GM21576 (cell line): ENCODE measurements around the gene APOA1.

Experiments used
- ATAC-seq: cut with Tn5 transposase; IDR thresholded peaks from one replicate; pipeline ENCODE4 v1.9.1; 2021; ENCODE audit warnings: mild to moderate bottlenecking, moderate library complexity; ENCODE audit not compliant: unreplicated experiment

The APOA1 gene

DNA sequence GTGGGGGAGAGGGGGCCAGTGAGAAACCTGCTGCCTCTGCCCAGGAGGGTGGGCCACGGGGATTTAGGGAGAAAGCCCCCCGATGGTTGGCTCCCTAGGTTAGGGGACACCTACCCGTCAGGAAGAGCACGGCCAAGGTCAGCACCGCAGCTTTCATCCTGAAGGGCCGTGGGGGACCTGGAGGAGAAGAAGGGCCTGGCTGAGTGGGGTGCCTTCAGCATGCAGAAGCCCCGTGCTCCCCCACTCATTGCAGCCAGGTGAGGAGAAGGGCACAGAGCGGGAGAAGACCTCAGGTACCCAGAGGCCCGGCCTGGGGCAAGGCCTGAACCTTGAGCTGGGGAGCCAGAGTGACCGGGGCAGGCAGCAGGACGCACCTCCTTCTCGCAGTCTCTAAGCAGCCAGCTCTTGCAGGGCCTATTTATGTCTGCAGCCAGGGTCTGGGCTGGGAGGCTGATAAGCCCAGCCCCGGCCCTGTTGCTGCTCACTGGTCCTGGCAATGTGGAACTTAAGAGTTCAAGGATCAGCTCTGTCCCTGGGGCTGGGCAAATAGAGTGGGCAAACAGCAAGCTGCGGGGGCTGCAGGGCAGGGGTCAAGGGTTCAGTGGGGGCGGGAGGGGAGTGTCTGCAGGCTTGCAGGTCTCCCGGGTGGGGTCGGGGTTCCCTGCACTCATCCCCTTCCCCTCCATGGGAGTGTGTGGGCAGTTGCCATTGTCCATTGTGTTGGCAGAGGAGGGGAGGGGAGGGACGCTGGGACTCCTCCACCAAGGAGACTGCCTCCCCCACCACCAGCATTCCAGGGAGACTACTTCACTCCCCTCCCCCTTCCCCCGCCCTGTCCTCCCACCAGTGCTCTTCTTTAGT, at the start of gene APOA1:
APOA1 (minus strand) TSS at position 392 of the 861 bp plus-strand sequence; CDS start at position 157, 235 bp downstream.
- no peak for ATAC-seq

DNA sequence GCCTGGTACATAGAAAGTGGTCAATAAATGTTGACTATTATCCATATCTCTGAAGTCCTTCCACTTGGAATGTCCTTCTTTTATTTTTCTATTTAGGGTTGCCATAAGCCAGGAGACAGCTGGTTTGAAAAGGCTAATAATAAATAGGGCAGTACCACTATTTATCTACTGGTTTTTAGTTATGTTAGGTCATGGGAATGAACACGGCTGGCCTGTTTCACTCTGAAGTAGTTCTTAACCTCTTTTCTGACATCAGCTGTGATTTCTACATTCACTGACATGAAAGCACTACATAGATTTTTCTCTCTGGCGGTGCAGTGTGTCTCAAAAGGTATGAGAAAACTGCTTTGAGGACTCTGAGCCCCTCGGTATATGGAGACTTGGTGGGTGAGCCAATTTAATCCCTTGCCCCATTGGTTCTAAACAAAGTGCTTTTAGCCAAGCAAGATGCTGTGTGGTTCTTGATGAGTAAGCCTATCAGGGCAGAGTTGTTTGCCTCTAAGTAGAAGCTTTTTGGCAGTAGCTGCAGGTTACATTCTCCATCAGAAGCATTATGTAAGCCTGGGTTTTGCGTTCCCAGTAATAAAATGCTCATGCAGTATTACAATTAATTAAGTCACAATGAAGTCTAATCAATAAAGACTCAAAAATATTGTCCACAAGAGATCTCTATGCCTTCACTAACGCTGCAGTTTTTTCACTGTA, 48.7 kb upstream of the APOA1 start:
- ATAC-seq = no peak

GRCh38 chr11:116882386-116882785, 45.0 kb upstream of the APOA1 start:
- ATAC-seq = no peak

DNA sequence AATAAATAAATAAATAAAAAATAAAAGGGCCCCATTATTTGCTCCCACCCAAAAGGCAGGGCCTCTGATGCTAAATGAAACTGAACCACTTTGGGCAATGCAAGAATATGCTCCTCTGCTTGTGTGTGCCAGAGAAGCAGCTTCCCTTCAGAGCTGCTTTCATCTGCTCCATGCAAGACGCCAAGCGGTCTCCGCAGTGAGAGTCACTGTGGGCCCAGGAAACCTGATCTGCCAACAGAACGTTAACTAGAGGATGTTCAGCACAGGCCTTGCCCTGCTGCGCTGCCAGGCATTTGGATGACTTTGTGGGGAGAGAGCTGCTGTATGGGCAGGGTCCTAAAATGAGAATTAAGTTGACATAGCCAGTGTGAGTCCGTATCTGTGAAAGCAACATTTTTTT, 43.7 kb upstream of the APOA1 start:
- ATAC-seq = no peak

DNA sequence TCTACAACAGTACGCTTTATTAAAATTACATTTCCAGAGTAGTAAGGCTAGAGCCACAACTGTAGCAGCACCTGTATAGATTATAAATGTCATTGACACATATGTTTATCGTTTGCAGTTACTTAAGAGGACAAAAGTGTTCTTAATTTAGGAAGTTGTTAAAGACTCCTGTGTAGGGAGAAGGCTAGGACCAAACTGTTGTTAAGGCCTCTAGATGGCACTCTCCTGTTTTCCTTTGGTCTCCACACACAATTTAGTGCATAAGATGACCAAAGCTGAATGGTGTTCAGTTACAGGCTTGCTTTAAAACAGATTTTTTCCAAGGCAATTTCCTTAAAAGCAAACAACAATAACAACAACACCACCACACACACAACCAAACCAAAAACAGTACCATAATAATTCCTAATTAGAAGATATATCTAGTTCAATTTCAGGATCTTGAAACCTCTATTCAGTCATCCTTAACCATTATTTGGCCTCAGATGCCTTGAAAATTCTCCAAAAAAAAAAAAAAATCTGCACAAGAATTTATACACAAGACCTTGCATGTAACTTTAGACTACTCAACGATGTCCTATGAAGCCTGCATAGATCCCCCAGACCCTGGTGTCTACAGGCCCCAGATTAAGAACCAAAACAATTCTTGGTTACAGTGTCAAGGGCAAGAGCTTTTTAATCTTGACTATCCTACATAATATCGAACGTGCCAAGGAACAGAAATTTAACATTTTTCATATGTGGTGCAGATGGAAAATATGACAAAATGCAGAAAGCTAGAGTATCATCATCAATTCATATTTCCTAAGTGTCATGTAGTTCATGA, 42.6 kb upstream of the APOA1 start:
- ATAC-seq = no peak

DNA sequence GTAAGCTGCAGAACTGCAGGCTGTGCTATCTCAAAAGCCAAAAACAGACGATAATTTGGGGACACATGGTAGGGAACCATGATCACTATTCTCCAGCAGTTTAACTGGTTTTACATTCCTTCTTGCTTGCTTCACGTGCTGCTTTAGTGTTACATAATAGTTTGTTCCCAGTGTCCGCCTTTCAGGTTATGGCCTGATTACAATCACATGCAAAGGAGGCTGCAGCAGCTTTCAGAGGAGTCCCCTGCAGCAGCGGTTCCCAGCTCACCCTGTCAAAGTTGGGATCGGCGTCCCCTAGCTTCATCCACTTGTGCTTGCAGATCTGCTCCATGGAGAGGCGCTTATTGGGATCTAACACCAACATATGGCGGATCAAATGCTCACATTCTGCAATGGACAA, 39.2 kb upstream of the APOA1 start:
- no peak for ATAC-seq

GRCh38 chr11:116875194-116875593, 37.8 kb upstream of the APOA1 start:
- ATAC-seq = no peak

DNA sequence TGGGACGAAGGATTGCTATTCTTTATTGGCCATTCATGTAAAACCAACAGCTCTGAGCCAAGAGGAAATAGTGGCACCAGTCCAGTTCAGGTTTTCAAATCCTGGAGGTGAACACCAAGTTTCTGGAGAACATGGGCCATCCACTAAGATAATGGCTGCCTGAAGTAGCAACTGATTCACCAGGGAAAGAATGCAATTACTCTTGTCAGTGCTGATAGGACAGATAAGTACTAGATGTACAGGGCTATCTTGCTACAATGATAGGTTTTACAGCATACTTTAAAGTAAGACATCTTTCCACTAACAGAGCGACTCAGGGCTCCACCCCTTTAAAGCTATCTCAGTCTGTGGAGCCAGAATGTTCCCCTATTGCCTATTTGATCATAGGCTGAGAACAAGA, 36.8 kb upstream of the APOA1 start:
- ATAC-seq = no peak

- ATAC-seq = no peak
Observed at GRCh38 chr11:116873381-116873780, 36.0 kb upstream of the APOA1 start.

GRCh38 chr11:116871248-116871647, 33.8 kb upstream of the APOA1 start:
- no peak for ATAC-seq

DNA sequence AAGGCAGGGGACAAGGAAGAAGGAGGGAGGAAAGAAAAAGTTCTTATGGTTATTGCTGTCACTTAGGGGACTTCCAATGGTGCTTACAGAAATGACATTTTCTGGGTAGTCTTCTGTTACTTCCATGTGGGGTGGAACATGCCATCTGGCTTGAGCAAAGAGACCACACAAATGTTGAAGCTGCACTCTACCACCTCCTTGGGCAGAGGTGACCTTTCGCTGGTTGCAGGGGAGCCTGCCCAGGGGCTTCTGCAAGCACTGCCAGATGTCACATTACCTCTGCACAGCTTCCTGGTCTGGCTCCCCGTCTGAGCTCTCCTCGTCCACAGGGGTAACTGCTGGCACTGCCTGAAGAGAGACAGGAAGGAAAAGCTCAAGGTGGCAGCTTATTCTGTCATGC, 32.6 kb upstream of the APOA1 start:
- no peak for ATAC-seq

GRCh38 chr11:116869610-116870009, 32.2 kb upstream of the APOA1 start:
- ATAC-seq = no peak

GRCh38 chr11:116868066-116868465, 30.6 kb upstream of the APOA1 start:
- ATAC-seq = no peak

DNA sequence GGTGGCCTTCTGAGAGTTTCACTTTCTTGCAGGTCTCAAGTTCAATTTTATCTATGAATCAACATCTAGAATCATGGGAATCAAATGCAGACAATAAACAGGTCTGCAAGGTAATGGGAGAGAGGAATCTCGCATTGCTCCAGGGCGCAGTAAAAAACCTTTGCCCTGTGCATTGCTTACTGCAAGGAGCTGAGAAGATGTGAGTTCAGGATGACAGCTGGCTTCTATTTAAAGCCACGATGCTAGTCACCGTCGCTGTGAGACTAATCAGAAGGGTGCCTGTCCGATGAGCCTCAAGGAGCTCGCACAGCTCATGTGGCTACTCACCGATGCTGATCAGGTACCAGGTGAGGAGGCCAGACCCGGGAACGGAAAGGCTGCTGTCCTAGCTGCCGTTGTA, 30.2 kb upstream of the APOA1 start:
- no peak for ATAC-seq

GRCh38 chr11:116866804-116867455, 29.5 kb upstream of the APOA1 start:
- no peak for ATAC-seq

DNA sequence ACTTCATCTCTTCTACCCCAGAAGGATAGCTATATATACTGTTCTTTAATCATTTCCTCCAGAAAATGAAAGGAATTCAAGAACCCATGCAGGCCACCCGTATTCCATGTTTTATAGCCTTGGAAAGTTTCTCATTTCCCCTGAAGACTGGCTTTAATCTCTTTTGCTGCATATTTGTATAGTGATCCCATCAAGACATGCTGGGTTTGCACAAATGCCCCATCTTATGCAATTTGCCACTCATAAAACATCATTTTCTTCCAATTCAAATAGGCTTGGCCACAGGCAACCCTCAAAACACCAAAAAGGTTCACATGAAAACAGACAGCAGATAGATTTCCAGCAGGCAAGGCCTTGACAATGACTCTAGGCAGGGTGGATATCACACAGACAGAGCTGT, 28.3 kb upstream of the APOA1 start:
- ATAC-seq = no peak

DNA sequence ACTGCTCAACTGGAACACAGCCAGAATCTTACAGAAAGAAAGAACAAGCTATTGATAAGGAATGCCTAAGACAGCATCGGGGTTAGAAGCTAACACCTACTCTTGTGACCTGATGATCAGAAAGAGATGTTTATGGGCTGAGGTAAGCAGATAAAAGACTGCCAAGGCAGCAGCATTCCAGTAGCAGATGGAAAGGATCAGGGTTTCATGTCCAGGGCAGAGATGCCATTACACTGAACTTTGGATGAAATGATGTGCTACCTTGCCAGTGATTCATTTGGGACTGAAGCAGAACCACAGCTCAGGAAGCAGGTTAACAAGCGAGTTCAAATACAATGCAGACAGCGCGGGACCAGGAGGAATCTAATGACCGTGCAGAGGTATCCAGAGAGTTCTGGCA, 27.1 kb upstream of the APOA1 start:
- no peak for ATAC-seq

DNA sequence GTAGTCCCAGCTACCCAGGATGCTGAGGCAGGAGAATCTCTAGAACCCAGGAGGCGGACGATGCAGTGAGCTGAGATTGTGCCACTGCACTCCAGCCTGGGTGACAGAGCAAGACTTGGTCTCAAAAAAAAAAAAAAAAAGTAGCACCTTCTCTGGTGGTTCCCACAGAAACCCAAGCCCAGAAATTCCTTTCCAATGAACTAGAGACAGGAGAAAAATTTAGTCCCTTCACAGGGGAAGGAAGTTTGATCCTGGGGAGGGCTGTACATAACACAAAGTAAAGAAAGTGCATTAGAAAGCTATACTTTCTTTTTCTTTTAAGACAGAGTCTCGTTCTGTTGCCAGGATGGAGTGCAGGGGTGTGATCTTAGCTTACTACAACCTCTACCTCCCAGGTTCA, 25.5 kb upstream of the APOA1 start:
- ATAC-seq = no peak

DNA sequence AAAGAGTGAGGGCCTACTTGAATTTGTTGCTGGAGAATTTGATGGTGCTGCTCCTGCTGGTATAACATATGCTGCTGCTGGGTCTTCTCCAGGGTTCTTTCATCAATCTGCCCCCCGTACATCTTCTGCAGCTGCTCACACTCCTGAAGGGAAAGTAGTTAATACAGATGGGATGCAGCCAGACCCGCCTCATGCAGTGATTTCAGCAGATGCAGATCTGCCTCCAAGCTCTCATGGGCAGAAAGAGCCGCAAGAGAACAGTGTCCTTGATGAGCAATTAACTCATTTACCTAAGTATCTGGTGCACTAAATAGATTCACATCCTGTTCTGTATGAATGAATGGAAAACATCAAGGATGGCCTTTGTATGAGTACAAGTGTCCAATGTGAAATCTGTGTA, 24.8 kb upstream of the APOA1 start:
- ATAC-seq = no peak

- no peak for ATAC-seq
Observed at GRCh38 chr11:116861539-116861938, 24.1 kb upstream of the APOA1 start.

GRCh38 chr11:116860303-116860702, 22.9 kb upstream of the APOA1 start:
- no peak for ATAC-seq
